Hair follicular keratinocyte (primary cell): Measurements from ENCODE around the gene TRIM56. TPM values are rescaled to one million over a fixed set of nuclear protein-coding genes. Genes with fewer than 3 reads are reported as not detected.

Experiments
- total RNA-seq: library from RNA; depleted of rRNA; stranded (reverse); fragments of >200 nt; gene quantifications from 2 replicates; pipeline ENCODE4 v1.2.3, GENCODE V29; 2015

Gene TRIM56
- 6.0 and 13.6 TPM in 2 replicates for total RNA-seq

DNA sequence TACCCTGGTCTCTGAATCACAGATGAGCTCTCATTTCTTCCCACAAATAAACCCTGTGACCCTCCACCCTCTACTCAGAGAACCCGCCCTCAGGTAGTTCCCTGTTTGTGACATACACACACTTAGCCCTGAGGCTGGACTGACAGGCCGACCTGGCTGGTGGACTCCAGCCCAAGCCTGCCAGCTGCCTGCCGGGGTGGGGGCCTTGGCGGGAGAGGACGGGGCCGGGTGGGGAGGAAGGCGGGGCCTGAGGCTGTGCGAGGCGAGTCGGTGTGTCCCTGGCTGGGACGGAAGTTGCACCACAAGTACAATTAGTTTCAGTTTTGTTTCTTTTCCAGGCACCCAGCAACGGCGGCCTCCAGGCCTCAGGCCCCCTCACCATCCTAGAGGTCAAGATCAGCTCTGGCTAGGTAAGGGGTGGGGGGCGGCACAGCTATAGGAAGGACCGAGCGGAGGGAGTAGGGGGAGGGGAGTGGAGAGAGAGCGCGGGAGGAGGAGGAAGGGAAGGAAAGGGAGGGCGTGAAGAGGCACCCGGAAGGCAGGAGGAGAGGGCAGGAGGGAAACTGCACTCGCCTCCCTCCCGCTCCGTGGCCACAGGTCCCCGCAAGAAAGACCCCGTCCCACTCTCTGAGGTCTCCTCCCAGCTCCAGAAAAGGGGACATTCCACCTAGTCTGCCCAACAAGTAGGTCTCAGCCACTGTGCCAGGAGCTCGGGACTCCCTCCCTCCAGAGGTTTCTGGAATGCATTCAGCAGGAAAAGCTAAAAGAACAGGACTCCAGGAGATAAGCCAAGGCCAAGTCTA is at the start of gene TRIM56:
Gene TRIM56, plus strand, starts transcription at position 320 of the 803 bp plus-strand sequence. CDS start 1,832 bp downstream, outside the sequence.

DNA sequence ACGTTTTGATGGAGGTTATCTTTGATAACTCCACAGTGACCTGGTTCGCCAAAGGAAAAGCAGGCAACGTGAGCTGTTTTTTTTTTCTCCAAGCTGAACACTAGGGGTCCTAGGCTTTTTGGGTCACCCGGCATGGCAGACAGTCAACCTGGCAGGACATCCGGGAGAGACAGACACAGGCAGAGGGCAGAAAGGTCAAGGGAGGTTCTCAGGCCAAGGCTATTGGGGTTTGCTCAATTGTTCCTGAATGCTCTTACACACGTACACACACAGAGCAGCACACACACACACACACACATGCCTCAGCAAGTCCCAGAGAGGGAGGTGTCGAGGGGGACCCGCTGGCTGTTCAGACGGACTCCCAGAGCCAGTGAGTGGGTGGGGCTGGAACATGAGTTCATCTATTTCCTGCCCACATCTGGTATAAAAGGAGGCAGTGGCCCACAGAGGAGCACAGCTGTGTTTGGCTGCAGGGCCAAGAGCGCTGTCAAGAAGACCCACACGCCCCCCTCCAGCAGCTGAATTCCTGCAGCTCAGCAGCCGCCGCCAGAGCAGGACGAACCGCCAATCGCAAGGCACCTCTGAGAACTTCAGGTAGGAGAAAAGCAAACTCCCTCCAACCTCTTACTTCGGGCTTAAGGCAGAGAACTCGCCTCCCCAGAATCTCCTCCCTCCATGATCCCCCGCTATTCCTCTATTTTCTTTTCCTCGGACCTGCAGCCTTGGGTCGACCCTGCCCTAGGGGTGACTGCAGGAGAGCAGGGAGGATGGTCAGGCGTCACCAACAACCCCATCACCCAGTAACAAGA is 41.6 kb downstream of the TRIM56 start, which contains the start of gene SERPINE1:
Gene SERPINE1, plus strand, starts transcription at position 454 of the 809 bp plus-strand sequence. CDS start 1,290 bp downstream, outside the sequence.

Other genes with a start within 250 kb of the TRIM56 start
- gene SLC12A9, start 232.8 kb upstream of the TRIM56 start, total RNA-seq: 16.4 and 18.4 TPM in 2 replicates
- gene TRIP6, start 218.1 kb upstream of the TRIM56 start, total RNA-seq: 151 and 191 TPM in 2 replicates
- 44.3 and 90.3 TPM in 2 replicates for gene SRRT, start 210.4 kb upstream of the TRIM56 start, total RNA-seq
- gene UFSP1, start 195.8 kb upstream of the TRIM56 start, total RNA-seq: 3.0 and 6.3 TPM in 2 replicates
- gene ACHE, start 189.6 kb upstream of the TRIM56 start, total RNA-seq: 0.31 TPM in 1 of 2 replicates, not detected in the other
- gene MUC3A, start 135.9 kb upstream of the TRIM56 start, total RNA-seq: not detected in 2 replicates
- 1.7 TPM in 1 of 2 replicates, not detected in the other for gene MUC12, start 115.9 kb upstream of the TRIM56 start, total RNA-seq
- gene MUC17, start 65.4 kb upstream of the TRIM56 start, total RNA-seq: not detected in 2 replicates
- 244 and 431 TPM in 2 replicates for gene SERPINE1, start 41.6 kb downstream of the TRIM56 start, total RNA-seq
- 259 and 320 TPM in 2 replicates for gene AP1S1, start 69.0 kb downstream of the TRIM56 start, total RNA-seq
- gene VGF, start 80.1 kb downstream of the TRIM56 start, total RNA-seq: 0.08 TPM in 1 of 2 replicates, not detected in the other
- not detected in 2 replicates for gene NAT16, start 94.8 kb downstream of the TRIM56 start, total RNA-seq
- gene MOGAT3, start 115.6 kb downstream of the TRIM56 start, total RNA-seq: not detected in 2 replicates
- 60.8 and 78.1 TPM in 2 replicates for gene PLOD3, start 132.1 kb downstream of the TRIM56 start, total RNA-seq
- gene ZNHIT1, start 132.7 kb downstream of the TRIM56 start, total RNA-seq: 131 and 137 TPM in 2 replicates
- gene CLDN15, start 152.3 kb downstream of the TRIM56 start, total RNA-seq: 1.9 and 2.8 TPM in 2 replicates
- gene FIS1, start 159.6 kb downstream of the TRIM56 start, total RNA-seq: 223 and 251 TPM in 2 replicates
- 17.3 and 20.1 TPM in 2 replicates for gene IFT22, start 236.3 kb downstream of the TRIM56 start, total RNA-seq